Gastrocnemius medialis (tissue), 4 donors: ENCODE results near the gene PHOX2A.

Experiments used
- POLR2A ChIP-seq, 2 donors: fragments of 450-650 bp; IDR thresholded peaks; one replicate each; pipeline ENCODE4 v1.6.1; 2017; ENCODE audit warnings: antibody characterized with exemption in 2 of 2, mild to moderate bottlenecking in 2 of 2, moderate library complexity in 2 of 2
- TF ChIP-seq, protein P1 (sequence below), 5 experiments: fragments of 450-650 bp in 3 of 5; fragments of 200-600 bp in 2 of 5; sonication (generic) in 2 of 5; IDR thresholded peaks in 4 of 5; conservative IDR thresholded peaks in 1 of 5; 1 replicate in 4 of 5; 2 replicates in 1 of 5; pipeline ENCODE4 v1.5.1; 2016 to 2019; ENCODE audit warnings: antibody characterized with exemption in 5 of 5, mild to moderate bottlenecking in 3 of 5, moderate library complexity in 3 of 5

DNA sequence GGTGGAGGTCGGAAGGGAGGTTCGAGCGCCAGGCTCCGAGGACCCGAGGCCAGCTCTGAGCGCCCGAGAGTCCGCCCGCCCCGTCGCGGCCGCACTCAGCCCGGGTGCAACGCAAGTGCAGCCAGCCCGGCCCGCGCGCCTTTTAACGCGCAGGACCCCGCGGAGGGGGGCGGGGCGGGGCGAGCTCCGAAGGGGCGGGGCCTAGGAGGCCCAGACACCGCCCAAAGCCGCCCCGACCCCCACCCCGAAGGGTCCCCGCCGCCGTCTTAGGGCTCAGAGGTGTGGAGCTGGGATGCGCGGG is at the start of gene PHOX2A:
- TF ChIP-seq, protein P1, sequence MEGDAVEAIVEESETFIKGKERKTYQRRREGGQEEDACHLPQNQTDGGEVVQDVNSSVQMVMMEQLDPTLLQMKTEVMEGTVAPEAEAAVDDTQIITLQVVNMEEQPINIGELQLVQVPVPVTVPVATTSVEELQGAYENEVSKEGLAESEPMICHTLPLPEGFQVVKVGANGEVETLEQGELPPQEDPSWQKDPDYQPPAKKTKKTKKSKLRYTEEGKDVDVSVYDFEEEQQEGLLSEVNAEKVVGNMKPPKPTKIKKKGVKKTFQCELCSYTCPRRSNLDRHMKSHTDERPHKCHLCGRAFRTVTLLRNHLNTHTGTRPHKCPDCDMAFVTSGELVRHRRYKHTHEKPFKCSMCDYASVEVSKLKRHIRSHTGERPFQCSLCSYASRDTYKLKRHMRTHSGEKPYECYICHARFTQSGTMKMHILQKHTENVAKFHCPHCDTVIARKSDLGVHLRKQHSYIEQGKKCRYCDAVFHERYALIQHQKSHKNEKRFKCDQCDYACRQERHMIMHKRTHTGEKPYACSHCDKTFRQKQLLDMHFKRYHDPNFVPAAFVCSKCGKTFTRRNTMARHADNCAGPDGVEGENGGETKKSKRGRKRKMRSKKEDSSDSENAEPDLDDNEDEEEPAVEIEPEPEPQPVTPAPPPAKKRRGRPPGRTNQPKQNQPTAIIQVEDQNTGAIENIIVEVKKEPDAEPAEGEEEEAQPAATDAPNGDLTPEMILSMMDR (IDR thresholded peaks at IDR 0.05 in 4 of 5, conservative IDR thresholded peaks at IDR 0.05 in 1 of 5): no peak
- TF ChIP-seq POLR2A (IDR thresholded peaks at IDR 0.05): no peak
